Right atrium auricular region (tissue), 2 donors: ENCODE measurements around the gene PDCD10. TPM values are rescaled to one million over a fixed set of nuclear protein-coding genes. Genes with fewer than 3 reads are reported as not detected.

Experiments
- DNase-seq: peaks from one replicate; pipeline ENCODE4 v3.0.0-alpha.2; 2019; ENCODE audit warnings: low spot score
- H3K27ac ChIP-seq, 2 donors: fragments of 200-600 bp; sonication (generic); 1 replicate in 1 of 2; 2 replicates in 1 of 2; pipeline ENCODE4 v1.5.1; 2016 to 2019
- H3K27me3 ChIP-seq, 2 donors: fragments of 200-600 bp; sonication (generic); one replicate each; pipeline versions ENCODE4 v1.5.1 to v1.6.0; 2017 to 2019
- H3K36me3 ChIP-seq: fragments of 200-600 bp; sonication (generic); one replicate; pipeline ENCODE4 v1.5.1; 2016
- H3K4me1 ChIP-seq, 2 donors: fragments of 200-600 bp; sonication (generic); one replicate each; pipeline versions ENCODE4 v1.5.1 to v1.6.0; 2017 to 2019
- H3K4me3 ChIP-seq, 2 donors: fragments of 200-600 bp; sonication (generic); 1 replicate in 1 of 2; 2 replicates in 1 of 2; pipeline ENCODE4 v1.5.1; 2017 to 2019; ENCODE audit warnings: mild to moderate bottlenecking in 1 of 2, moderate library complexity in 1 of 2
- H3K9me3 ChIP-seq, 2 donors: fragments of 200-600 bp; sonication (generic); one replicate each; pipeline ENCODE4 v1.5.1; 2019
- total RNA-seq, 2 donors: library from RNA; depleted of rRNA; stranded (reverse); fragments of >200 nt; gene quantifications; one replicate each; pipeline ENCODE4 v1.1.0, GENCODE V29; 2016
- TF ChIP-seq, protein P1 (sequence below), 2 donors: fragments of 200-600 bp; sonication (generic); IDR thresholded peaks; one replicate each; pipeline ENCODE4 v1.5.1; 2019; ENCODE audit warnings: antibody characterized with exemption in 2 of 2

The PDCD10 gene
- total RNA-seq, 2 donors from 2014 or later, result 31.8 to 40.5 TPM

DNA sequence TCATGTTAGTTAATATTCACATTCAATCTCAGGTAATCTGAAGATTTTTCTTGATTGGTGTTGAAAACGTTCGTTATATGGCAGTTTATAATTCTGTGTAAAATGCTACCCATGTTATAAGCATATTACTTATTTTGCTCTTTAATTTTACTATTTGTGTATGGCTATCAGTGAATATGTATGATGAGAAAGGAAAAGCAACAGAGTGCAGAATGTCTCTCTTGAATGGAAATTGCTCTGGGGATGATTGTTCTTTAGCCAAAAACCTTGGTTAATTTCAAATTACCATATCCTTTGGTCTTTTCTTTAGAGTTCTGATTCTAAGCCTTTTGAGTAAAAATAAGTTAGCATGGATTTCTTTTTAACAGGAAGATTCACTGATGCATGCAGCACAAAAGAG is 3.3 kb upstream of the PDCD10 start:
- no peaks in the 10 kb centered on the region for H3K36me3 ChIP-seq
- H3K9me3 ChIP-seq, result no peaks in the 10 kb centered on the region
- TF ChIP-seq, protein P1, sequence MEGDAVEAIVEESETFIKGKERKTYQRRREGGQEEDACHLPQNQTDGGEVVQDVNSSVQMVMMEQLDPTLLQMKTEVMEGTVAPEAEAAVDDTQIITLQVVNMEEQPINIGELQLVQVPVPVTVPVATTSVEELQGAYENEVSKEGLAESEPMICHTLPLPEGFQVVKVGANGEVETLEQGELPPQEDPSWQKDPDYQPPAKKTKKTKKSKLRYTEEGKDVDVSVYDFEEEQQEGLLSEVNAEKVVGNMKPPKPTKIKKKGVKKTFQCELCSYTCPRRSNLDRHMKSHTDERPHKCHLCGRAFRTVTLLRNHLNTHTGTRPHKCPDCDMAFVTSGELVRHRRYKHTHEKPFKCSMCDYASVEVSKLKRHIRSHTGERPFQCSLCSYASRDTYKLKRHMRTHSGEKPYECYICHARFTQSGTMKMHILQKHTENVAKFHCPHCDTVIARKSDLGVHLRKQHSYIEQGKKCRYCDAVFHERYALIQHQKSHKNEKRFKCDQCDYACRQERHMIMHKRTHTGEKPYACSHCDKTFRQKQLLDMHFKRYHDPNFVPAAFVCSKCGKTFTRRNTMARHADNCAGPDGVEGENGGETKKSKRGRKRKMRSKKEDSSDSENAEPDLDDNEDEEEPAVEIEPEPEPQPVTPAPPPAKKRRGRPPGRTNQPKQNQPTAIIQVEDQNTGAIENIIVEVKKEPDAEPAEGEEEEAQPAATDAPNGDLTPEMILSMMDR (IDR thresholded peaks at IDR 0.05), result no peak
- no peaks in the 10 kb centered on the region for H3K27me3 ChIP-seq
- no peak overlapping the region for H3K27ac ChIP-seq
- no peak for DNase-seq
- H3K4me1 ChIP-seq, result peaks cover 0 to 17% of the 10 kb centered on the region in 2 donors
- H3K4me3 ChIP-seq, result no peak overlapping the region

GRCh38 chr3:167736997-167737396 is 2.3 kb upstream of the PDCD10 start:
- no peaks in the 10 kb centered on the region for H3K9me3 ChIP-seq
- TF ChIP-seq, protein P1 (IDR thresholded peaks at IDR 0.05), result no peak
- no peak for DNase-seq
- no peak overlapping the region for H3K27ac ChIP-seq
- no peaks in the 10 kb centered on the region for H3K36me3 ChIP-seq
- H3K27me3 ChIP-seq, result no peaks in the 10 kb centered on the region
- no peak overlapping the region for H3K4me3 ChIP-seq
- H3K4me1 ChIP-seq, result peaks cover 0 to 28% of the 10 kb centered on the region in 2 donors

DNA sequence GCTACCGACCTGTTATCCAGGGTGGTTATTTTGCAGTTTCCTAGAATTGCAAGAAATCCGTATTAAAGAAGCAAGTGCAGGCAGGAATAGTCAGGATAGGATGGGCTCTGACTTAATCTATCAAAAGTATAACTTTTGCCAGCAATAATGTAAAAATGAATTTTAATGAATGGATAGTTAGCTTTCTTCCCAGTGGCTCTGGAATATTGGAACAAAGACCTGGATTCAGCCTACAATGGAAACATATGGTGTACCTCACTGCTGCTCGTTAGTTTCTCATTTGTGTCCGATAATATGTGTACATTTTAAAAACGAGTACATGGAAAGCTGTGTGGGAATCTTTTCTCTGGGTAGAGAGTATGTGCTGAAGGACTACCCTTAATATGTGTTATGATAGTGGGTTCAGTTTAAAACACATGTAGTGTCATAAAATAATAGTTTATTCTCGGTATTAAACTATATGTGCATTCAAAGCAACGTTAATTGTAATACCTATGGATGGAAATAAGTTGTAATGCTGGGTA is 1.6 kb upstream of the PDCD10 start:
- peak overlapping the region in 1 of 2 donors; percentile 94 for H3K27ac ChIP-seq
- no peak for DNase-seq
- H3K4me3 ChIP-seq, result peak overlapping the region in 1 of 2 donors; percentile 92
- no peaks in the 10 kb centered on the region for H3K9me3 ChIP-seq
- no peaks in the 10 kb centered on the region for H3K36me3 ChIP-seq
- H3K4me1 ChIP-seq, result peaks cover 0 to 28% of the 10 kb centered on the region in 2 donors
- no peaks in the 10 kb centered on the region for H3K27me3 ChIP-seq
- TF ChIP-seq, protein P1 (IDR thresholded peaks at IDR 0.05), result no peak

DNA sequence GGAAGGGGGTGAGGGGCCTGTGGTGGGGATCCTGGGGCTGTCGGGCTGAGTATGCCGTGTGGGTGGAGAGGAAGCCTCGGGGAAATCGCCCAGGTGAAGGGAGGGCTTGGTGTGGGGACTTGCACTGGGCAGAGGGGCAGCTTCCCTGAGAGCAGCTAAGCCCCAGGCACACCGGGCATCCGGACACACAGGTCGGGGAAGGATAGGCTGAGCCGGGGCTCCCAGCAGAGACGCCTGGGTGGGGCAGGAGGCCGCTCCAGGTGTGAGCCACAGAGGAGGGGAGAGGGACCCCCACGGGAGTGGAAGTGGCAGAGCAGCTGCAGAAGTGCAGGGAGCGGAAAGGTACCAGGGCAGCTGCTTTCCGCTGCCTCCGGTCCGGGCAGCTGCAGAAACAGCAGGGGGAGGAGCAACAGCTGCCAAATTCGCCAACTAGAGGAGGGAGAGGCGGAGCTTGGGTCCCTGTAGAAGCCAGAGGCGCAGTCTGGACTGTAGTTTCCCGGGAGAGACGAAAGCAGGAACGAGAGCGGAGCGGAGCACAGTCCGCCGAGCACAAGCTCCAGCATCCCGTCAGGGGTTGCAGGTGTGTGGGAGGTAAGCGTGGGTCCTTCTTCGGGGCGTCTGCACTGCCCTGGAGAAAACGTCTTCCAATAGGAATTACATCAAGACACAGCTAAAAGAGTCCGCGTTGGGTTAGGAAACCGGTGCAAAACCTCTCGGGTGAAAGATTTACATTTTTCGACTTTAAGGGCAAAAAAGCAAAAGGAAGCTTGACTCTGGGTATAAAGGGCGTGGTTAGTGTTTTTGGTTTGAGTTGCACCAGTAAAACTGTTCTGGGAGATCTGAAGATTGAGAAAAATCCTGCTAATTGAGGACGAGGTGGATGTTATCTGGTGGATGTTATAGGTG is 794 bp upstream of the PDCD10 start, which contains the start of gene SERPINI1:
SERPINI1 (plus strand) TSS at position 489 of the 906 bp plus-strand sequence. CDS start 53,408 bp downstream, outside the sequence.
- H3K27ac ChIP-seq, result peak within 1 kb of the TSS; percentile 94 to 96
- H3K36me3 ChIP-seq, result no peaks in the 10 kb centered on the region
- no peaks in the 10 kb centered on the region for H3K27me3 ChIP-seq
- no peaks in the 10 kb centered on the region for H3K9me3 ChIP-seq
- peaks cover 0 to 28% of the 10 kb centered on the region in 2 donors for H3K4me1 ChIP-seq
- DNase-seq, result peak; percentile 82
- H3K4me3 ChIP-seq, result peak within 1 kb of the TSS; percentile 88 to 92
- TF ChIP-seq, protein P1 (IDR thresholded peaks at IDR 0.05), result no peak

GRCh38 chr3:167733961-167734497 is 663 bp downstream of the PDCD10 start:
- Histone ChIP-seq H3K27ac (peak overlapping the region; percentile 94 to 96), H3K4me1 (peaks cover 0 to 35% of the 10 kb centered on the region in 2 donors)

More at GRCh38 chr3:167733961-167734497, 663 bp downstream of the PDCD10 start:
- H3K9me3 ChIP-seq, result no peaks in the 10 kb centered on the region
- DNase-seq, result no peak
- H3K36me3 ChIP-seq, result no peaks in the 10 kb centered on the region
- TF ChIP-seq, protein P1 (IDR thresholded peaks at IDR 0.05), result no peak
- peak overlapping the region; percentile 88 to 92 for H3K4me3 ChIP-seq
- no peaks in the 10 kb centered on the region for H3K27me3 ChIP-seq
